Prostate gland (tissue), 2 donors: Measurements from ENCODE around the gene COL6A1. TPM values are rescaled to one million over a fixed set of nuclear protein-coding genes. Genes with fewer than 3 reads are reported as not detected.

Experiments used
- DNase-seq: peaks from one replicate; pipeline ENCODE4 v3.0.0-alpha.2; 2019; ENCODE audit warnings: low spot score
- H3K27ac ChIP-seq, 2 donors: fragments of 200-600 bp; sonication (generic); 2 replicates each; pipeline ENCODE4 v1.5.1; 2017 to 2019
- H3K27me3 ChIP-seq: fragments of 200-600 bp; sonication (generic); replicated peaks from 2 replicates; pipeline ENCODE4 v1.5.1; 2019; ENCODE audit not compliant: insufficient read depth
- H3K36me3 ChIP-seq, 2 donors: fragments of 200-600 bp; sonication (generic); 1 replicate in 1 of 2; 2 replicates in 1 of 2; pipeline versions ENCODE4 v1.5.1 to v1.8.1; 2017 to 2019
- H3K4me1 ChIP-seq: fragments of 200-600 bp; sonication (generic); replicated peaks from 2 replicates; pipeline ENCODE4 v1.5.1; 2019
- H3K4me3 ChIP-seq, 2 donors: fragments of 200-600 bp; sonication (generic); 2 replicates each; pipeline ENCODE4 v1.5.1; 2017 to 2019
- H3K9me3 ChIP-seq: fragments of 200-600 bp; sonication (generic); 2 replicates; pipeline ENCODE4 v1.5.1; 2017
- POLR2A ChIP-seq: fragments of 450-650 bp; IDR thresholded peaks from one replicate; pipeline ENCODE4 v1.6.1; 2016; ENCODE audit warnings: antibody characterized with exemption, mild to moderate bottlenecking
- POLR2AphosphoS5 ChIP-seq: sonication (generic); formaldehyde crosslinking; IDR thresholded peaks from one replicate; pipeline ENCODE4 v1.6.1; 2017; ENCODE audit warnings: antibody characterized with exemption
- WGBS: methylation state at CpG from one replicate; pipeline ENCODE4 v1.1.5; 2018; 5-methylcytosine and 5-hydroxymethylcytosine counted together
- intact Hi-C: fragments of 100-400 bp; cut with DNase I; formaldehyde crosslinking; loops from one replicate; pipeline ENCODE4 v1.14.2; 2022
- total RNA-seq, 2 donors: library from RNA; depleted of rRNA; stranded (reverse); fragments of >200 nt; gene quantifications; one replicate each; pipeline ENCODE4 v1.1.0, GENCODE V29; 2016
- TF ChIP-seq, protein P1 (sequence below), 4 experiments: fragments of 200-600 bp in 2 of 4; fragments of 450-650 bp in 2 of 4; sonication (generic) in 2 of 4; IDR thresholded peaks; 1 replicate in 3 of 4; 2 replicates in 1 of 4; pipeline ENCODE4 v1.5.1; 2016 to 2019; ENCODE audit warnings: antibody characterized with exemption in 4 of 4, mild to moderate bottlenecking in 2 of 4, moderate library complexity in 2 of 4

Gene COL6A1
- total RNA-seq, 2 donors from 2014 or later, result 163 to 265 TPM

DNA sequence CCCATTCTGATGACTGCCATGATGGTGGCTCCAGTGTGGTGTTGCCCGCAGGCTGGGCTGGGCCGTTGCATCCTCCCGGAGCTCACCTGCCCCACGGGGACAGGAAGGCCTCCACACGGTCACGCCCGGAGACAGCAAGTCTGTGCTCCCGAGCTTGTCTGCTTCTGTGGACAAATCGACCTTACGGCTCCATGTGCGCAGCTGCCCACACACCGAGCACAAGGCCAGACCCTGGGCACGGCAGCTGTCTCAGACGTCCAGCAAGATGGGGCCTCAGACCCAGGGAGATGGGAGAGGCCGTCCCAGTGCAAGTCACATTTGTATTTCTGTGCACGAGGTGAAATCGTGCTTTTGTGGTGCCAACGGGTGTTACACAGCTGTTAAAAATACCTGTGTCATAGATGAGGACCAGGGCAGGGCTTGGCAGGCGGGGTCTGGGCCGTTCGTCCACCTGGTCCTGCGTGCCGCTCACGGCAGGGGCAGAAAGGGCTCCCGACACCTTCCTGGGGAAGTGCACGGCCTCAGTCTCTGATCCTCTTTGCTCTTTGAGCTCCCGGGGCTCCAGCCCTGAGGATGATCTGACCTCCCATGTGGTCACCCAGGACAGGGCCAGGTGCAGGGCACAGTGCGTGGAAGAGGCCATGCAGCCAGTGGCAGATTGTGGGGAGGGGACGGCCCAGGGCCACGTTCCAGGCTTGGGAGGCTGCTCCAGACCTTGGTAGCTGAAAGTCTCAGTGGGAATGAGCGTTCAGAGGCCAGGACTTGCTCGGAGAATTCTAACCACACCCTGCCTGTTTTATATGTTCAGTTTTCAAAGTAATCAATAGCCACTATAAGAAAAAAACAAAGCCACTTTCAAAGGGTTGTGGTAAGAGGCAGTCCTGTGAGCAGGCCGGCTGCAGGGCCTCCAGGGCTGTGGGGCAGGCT lies 13.5 kb downstream of the COL6A1 start:
- H3K27me3 ChIP-seq, result no peaks in the 10 kb centered on the region
- no peaks in the 10 kb centered on the region for H3K9me3 ChIP-seq
- no peak overlapping the region for H3K4me3 ChIP-seq
- intact Hi-C loops, result no loop called here
- no peaks in the 10 kb centered on the region for H3K36me3 ChIP-seq
- H3K4me1 ChIP-seq, result no peaks in the 10 kb centered on the region
- DNase-seq, result no peak
- 77% methylated on average over 27 of the region's 33 CpGs for WGBS
- TF ChIP-seq POLR2A, result no peak
- TF ChIP-seq, protein P1, sequence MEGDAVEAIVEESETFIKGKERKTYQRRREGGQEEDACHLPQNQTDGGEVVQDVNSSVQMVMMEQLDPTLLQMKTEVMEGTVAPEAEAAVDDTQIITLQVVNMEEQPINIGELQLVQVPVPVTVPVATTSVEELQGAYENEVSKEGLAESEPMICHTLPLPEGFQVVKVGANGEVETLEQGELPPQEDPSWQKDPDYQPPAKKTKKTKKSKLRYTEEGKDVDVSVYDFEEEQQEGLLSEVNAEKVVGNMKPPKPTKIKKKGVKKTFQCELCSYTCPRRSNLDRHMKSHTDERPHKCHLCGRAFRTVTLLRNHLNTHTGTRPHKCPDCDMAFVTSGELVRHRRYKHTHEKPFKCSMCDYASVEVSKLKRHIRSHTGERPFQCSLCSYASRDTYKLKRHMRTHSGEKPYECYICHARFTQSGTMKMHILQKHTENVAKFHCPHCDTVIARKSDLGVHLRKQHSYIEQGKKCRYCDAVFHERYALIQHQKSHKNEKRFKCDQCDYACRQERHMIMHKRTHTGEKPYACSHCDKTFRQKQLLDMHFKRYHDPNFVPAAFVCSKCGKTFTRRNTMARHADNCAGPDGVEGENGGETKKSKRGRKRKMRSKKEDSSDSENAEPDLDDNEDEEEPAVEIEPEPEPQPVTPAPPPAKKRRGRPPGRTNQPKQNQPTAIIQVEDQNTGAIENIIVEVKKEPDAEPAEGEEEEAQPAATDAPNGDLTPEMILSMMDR (IDR thresholded peaks at IDR 0.05), result no peak
- no peak for TF ChIP-seq POLR2AphosphoS5
- no peak overlapping the region for H3K27ac ChIP-seq

DNA sequence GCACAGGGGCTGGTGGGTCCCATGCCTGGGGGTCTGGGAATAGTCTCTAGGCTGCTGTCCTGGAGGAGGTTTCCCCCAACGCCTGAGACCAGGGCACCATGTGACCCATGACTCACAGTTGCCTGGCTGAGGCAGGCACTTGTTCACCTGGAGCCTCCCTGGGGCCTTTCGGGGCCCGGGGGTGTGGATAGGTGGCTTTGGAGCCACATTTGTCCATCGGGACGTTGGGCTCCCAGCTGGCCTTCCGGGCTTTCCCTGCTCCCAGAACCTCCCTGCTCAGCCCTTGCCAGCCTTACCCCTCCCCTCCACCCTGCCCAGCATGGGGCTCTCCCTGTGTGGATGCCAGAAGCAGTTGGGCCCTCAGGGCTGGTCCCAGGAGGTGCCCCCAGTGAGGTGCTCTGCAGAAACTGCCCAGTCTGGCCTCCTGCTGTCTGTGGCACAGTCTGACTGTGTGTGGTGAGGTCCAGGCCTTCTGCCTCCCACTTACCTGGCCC lies 14.2 kb downstream of the COL6A1 start:
- Histone ChIP-seq H3K36me3 (no peaks in the 10 kb centered on the region), H3K4me1 (no peaks in the 10 kb centered on the region), H3K27ac (no peak overlapping the region), H3K9me3 (no peaks in the 10 kb centered on the region), H3K4me3 (no peak overlapping the region), H3K27me3 (no peaks in the 10 kb centered on the region)
- 57% methylated on average over 6 of the region's 6 CpGs for WGBS
- DNase-seq, result no peak
- intact Hi-C loops, result no loop called here
- no peak for TF ChIP-seq POLR2AphosphoS5
- TF ChIP-seq POLR2A, result no peak
- TF ChIP-seq, protein P1 (IDR thresholded peaks at IDR 0.05), result no peak

DNA sequence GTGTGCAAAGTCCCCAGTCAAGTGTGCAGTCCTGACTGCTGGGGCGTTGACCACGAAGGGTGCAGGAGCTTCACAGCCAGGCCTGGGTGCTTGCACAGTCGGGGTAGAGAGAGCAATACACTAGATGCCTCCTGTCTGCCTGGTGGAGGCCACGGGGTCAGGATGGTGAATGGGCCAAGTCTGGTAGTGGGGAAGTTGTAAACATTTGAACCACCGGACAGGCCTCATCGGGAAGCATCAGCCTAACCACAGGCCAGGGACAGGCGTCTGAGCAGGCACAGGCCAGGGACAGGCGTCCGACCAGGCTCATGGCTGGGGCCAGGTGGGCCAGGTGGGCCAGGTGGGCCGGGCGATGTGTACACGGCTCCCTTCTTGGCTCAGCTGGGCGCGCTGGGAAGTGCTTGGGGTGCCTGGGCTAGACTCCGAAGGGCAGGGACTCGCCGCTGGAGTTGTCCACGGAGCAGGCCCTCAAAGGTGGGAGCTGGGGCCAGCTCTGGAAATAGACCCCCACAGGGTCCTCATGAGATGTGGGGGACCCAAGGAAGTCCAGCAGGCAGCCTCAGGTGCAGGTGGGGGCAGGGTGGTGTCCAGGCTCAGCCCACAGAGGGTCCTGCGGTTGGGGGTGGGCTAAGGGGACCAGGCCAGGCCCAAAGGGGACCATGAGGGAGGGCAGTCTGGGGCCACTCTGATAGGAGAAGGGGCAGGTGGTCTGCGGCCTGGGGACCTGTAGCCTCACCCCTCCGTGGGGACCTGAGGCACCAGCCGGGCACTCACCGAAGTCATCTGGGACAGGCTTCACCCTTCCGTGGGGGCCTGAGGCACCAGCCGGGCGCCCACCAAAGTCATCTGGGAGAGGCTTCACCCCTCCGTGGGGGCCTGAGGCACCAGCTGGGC lies 15.0 kb downstream of the COL6A1 start:
- intact Hi-C loops, result no loop called here
- H3K4me1 ChIP-seq, result no peaks in the 10 kb centered on the region
- no peaks in the 10 kb centered on the region for H3K36me3 ChIP-seq

DNA sequence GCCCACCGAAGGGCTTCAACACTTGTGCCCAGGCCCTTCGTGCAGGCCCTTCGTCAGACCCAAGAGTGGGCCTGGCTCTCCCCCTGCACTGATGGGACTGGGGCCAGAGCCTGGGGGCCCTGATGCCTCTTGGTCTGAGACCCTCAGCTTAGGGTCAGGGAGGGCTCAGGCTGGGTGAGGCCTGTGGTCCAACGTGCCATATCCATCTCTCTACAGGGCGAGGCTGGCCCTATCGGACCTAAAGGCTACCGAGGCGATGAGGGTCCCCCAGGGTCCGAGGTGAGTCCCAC lies 15.6 kb downstream of the COL6A1 start:
- H3K27me3 ChIP-seq, result no peaks in the 10 kb centered on the region
- TF ChIP-seq POLR2AphosphoS5 (no peak), POLR2A (no peak)
- TF ChIP-seq, protein P1 (IDR thresholded peaks at IDR 0.05), result no peak
- H3K4me1 ChIP-seq, result no peaks in the 10 kb centered on the region
- no peak overlapping the region for H3K27ac ChIP-seq
- H3K36me3 ChIP-seq, result no peaks in the 10 kb centered on the region
- H3K4me3 ChIP-seq, result no peak overlapping the region
- H3K9me3 ChIP-seq, result no peaks in the 10 kb centered on the region
- DNase-seq, result no peak
- 89% methylated on average over 3 of the region's 9 CpGs for WGBS
- intact Hi-C loops, result no loop called here

More for the DNA sequence above, 15.0 kb downstream of the COL6A1 start:
- DNase-seq, result no peak
- 87% methylated on average over 20 of the region's 27 CpGs for WGBS
- TF ChIP-seq POLR2A (no peak), POLR2AphosphoS5 (no peak)
- TF ChIP-seq, protein P1 (IDR thresholded peaks at IDR 0.05), result no peak
- H3K4me3 ChIP-seq, result no peak overlapping the region
- no peaks in the 10 kb centered on the region for H3K27me3 ChIP-seq
- no peak overlapping the region for H3K27ac ChIP-seq
- no peaks in the 10 kb centered on the region for H3K9me3 ChIP-seq
